Embryonic facial prominence (tissue), 1 donor: Measurements from ENCODE around the gene VAV1.
A peak's percentile ranks its signal among the peaks of the same experiment; 100 is the strongest.
"Not testable (repeated sequence)": the region's sequence is repeated elsewhere in the genome, so short reads cannot be mapped to it uniquely, and the experiment has no call there.

Experiments
- DNase-seq: peaks from one replicate; pipeline ENCODE4 v3.0.0-alpha.2; 2016; ENCODE audit errors: extremely low spot score

VAV1 gene

GRCh38 chr19:6737873-6738786, 34.4 kb upstream of the VAV1 start:
- peak; percentile 70 for DNase-seq

- no peak for DNase-seq
Measured at GRCh38 chr19:6738787-6739389, 33.6 kb upstream of the VAV1 start.

DNA sequence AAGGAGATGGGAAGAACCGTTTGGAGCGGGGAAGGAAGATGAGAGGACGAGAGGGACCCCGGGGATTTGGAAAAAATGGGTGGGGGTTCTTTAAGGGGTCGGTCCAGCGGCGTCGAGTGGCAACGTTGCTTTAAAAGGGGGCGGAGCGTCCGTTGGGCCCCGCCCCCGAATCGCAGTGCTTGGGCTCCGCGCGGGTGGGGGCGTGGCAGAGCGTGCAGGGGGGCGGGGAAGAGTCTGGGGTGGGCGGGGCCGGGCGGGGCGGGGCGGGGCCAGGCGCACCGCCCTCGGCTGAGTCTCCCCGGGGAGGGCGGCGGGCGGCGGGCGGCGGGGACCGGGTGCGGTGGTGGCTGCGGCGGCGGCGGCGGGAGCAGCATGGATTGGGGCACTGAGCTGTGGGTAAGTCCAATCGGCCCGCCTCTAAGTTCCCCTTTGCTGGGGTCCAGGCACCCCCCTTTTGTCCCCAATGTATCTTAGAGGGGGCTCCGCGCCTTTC, 33.1 kb upstream of the VAV1 start, which contains the start of gene TRIP10:
TSS of gene TRIP10 (plus strand) at position 291 of the 493 bp plus-strand sequence. CDS start at position 373, 82 bp downstream.
- DNase-seq: peak; percentile 81

DNA sequence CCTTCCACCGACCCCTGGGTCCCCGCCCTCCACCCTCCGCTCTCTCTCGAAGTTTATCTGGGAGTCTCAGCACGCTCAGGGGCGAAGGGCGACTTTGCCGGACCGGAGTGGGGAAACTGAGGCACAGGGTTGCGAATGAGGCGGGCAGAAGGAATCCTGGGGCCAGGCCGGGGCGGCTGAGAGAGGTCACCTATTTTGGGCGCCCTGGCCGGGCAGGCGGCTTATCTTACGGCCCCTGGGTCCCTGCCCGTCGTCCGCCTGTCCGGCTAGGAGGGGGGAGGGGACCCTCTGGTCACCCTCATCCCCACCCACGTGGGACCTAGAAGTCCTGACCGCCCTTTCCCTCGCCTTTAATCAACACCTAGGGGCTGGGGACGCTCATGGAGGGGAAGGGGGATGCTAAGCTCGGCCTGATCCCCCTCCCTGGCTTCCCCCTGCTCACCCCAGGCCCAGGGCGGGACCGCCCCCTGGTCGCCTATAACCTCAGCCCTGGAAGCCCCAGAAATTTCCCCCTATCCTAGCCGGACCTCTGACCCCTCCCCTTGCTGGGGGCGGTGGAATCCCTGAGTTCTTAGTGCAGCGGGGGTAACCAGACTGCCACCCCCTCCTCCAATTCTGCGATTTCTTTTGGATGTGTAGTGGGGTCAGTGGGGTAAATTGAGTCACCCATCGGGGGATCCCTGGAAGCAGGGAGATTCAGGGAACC, 32.5 kb upstream of the VAV1 start:
- no peak for DNase-seq

- no peak for DNase-seq
Measured at GRCh38 chr19:6740589-6741343, 31.7 kb upstream of the VAV1 start.

DNA sequence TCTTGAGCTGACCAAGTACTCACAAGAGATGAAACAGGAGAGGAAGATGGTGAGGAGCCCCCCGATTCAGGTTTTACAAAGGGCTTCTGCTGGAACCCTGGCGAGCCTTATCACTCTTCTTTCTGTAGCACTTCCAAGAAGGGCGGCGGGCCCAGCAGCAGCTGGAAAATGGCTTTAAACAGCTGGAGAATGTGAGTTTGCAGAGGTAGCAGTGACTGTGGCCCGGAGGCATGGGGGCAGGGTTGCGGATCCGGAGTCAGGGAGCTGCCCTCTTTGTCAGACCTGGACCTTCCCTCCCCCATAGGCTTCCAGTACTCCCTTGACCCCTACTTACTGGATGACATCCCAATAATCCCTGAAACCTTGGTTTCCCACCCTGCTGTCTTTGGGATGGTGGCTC, 29.4 kb upstream of the VAV1 start:
- no peak for DNase-seq

- DNase-seq: no peak
Measured at GRCh38 chr19:6743714-6744380, 28.7 kb upstream of the VAV1 start.

GRCh38 chr19:6744381-6745301, 27.9 kb upstream of the VAV1 start:
- DNase-seq: no peak

DNA sequence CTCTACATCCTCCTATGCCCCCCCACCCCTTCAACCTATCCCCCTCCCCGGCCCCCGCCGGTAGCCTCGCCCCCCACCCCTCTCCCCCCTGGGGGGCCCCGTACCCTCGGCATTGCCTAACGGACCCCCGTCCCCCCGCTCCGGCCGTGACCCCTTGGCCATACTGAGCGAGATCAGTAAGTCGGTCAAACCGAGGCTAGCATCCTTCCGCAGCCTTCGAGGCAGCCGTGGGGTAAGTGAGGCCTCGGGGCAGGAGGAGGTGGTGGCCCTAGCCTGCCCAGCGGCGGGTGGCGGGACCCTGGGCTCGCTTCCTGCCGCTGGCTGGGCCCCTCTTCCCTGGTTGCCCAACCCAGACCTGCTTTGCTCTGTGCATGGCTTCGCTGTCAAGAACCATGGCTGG, 26.5 kb upstream of the VAV1 start:
- DNase-seq: no peak

- DNase-seq: not testable (repeated sequence)
Measured at GRCh38 chr19:6748543-6748942, 24.0 kb upstream of the VAV1 start.

GRCh38 chr19:6750062-6750461, 22.4 kb upstream of the VAV1 start:
- DNase-seq: no peak

DNA sequence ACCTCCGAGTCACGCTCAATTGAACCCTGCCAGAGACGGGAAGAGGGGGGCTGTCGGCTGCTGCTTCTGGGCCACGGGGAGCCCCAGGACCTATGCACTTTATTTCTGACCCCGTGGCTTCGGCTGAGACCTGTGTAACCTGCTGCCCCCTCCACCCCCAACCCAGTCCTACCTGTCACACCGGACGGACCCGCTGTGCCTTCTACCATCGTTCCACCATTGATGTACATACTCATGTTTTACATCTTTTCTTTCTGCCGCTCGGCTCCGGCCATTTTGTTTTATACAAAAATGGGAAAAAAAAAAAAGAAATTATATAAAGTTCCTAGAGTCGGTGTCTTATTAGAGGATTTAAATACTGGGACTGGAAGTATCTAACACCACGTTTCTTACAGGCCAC, 21.3 kb upstream of the VAV1 start:
- no peak for DNase-seq

- DNase-seq: no peak
Measured at GRCh38 chr19:6752256-6753177, 20.0 kb upstream of the VAV1 start.

DNA sequence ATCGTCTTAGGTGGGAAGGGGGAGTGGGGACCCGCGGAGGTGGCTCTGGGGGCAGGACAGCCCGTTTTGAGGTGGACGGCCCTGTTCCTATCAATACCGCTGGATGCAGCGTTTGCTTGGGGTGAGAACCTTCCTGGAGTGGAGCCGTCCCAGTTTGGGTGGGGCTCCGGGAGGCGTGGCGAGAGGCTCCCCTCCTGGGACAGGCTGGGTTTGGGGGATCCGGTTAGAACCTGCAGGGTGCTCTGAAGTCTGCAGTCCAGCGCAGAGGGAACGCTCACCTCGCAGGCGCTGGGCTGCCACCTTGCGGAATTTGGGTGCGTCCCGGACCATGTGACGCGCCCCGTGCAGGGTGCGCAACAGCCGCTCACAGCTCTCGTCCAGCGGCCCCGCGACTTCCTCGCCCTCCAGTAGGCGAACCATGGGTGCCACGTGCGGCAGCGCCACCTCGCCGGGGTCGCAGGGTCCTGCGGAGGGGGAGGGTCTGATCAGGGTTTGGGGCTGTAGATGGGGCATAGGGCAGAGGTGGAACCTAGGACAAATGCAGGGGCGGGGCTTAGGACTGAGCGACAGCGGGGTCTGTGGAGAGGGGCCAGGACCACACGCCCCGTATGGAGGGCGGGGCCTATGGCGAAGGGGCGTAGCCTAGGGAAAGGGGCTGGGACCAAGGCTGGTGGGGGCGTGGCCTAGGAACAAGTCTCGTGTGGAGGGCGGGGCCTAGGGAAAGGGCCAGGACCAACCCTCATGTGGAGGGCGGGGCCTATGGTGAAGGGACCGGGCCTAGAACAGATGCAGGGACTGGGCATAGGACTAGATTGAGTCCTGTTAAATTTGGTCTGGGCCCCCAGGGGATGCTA, 19.1 kb upstream of the VAV1 start:
- no peak for DNase-seq

DNA sequence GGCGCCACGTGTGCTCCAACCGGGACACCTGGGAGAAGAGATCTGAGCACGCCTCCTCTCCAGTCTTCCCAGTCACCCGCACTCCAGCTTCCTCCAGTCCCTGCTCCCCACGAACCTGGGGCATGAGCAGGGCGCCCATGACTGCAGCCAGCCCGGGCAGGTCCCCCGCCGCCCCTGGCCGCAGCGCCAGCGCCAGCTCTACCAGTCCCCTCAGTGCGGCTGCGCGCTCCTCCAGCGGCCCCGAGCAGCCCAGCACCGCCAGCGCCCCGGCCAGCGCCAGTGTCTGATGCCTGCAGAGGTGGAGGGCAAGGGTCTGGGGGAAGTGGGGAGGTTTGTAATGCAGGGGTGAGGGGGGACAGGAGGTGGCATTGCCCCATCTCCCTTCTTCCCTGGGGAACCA, 18.4 kb upstream of the VAV1 start:
- no peak for DNase-seq

DNA sequence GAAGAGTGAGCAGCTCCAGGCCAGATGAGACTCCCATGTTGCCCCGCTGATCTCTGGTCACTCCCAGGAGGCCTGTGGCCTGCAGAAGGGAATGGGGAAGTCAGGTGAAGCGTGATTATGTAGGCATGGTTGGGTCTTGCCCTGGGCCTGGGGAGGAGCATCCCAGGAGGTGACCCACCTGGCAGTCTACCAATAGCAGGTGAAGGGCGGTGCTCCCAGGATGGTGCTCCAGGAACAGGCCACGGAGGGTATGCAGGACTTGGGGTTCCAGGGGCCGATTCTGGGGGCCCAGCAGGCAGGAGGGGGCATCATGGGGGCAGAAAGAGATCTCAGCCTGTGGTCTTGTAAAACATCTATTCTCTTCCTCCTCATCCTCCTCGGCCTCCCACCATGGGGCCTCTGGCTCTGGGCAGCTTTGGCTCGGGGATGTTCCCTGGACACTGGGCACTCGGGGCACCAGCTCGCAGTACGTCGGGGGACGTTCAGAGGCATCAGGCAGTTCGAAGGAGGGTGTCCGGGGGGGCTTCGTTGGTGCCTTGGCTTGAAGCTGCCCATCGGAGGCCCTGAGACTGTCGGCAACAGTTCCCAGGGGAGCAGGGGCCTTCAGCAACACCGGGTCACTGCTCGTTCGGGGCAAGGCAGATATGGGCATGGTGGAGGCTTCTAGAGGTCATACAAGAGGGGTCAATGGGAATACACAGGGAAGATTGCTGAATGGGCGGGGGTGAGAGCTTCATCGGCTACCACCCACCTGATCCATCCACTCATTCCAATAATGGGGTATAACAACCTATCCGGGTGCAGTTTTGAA, 17.6 kb upstream of the VAV1 start:
- DNase-seq: no peak

DNA sequence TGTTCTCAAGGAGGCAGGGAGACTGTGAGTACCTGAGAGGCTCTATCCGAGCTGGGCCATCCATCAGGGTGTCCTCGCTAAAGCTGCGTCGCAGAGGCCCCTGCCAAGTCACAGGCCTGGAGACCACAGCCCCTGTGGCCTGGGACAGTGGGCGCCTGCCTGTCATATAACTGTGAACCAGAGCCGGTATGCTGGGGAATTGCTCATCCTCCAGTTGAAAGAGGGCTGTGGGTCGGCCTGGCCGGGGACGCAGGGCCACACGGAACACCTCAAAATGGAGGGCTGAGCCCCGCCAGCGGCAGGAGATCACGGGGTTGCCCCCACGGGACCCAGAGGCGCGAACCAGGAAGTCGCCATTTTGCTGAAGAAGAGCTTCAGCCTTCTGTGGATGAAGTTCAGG, 11.9 kb upstream of the VAV1 start:
- DNase-seq: no peak
